IPS DF 6.9 (cell line): Measurements from ENCODE around the gene MMS22L.

ENCODE experiments used
- DNase-seq: peaks from one replicate; pipeline ENCODE4 v3.0.0-alpha.2; 2013; ENCODE audit warnings: low read depth, low spot score
- H3K27ac ChIP-seq: one replicate; pipeline ENCODE4 v1.5.1; 2013; ENCODE audit warnings: low read length, control low read depth
- H3K27me3 ChIP-seq: 2 replicates; pipeline ENCODE4 v1.6.1; 2013; ENCODE audit warnings: mild to moderate bottlenecking, low read length; ENCODE audit not compliant: control insufficient read depth, insufficient read depth
- H3K36me3 ChIP-seq: 2 replicates; pipeline ENCODE4 v1.6.1; 2013; ENCODE audit warnings: low read length; ENCODE audit not compliant: control insufficient read depth, insufficient read depth
- H3K4me1 ChIP-seq: 2 replicates; pipeline ENCODE4 v1.6.1; 2013; ENCODE audit warnings: low read length; ENCODE audit not compliant: control insufficient read depth, insufficient read depth
- H3K4me3 ChIP-seq: 2 replicates; pipeline ENCODE4 v1.5.1; 2013; ENCODE audit warnings: mild to moderate bottlenecking, low read length
- H3K9me3 ChIP-seq: 2 replicates; pipeline ENCODE4 v1.6.1; 2013; ENCODE audit warnings: low read length, inconsistent platforms; ENCODE audit not compliant: control insufficient read depth, insufficient read depth
- WGBS: extraction: QIAGEN DNeasy Blood & Tissue Kit; methylation state at CpG from one replicate; pipeline ENCODE4 v1.1.7; 2013; ENCODE audit warnings: mixed read lengths, missing lambda C conversion rate; ENCODE audit not compliant: insufficient read length, insufficient coverage; 5-methylcytosine and 5-hydroxymethylcytosine counted together

Gene MMS22L

DNA sequence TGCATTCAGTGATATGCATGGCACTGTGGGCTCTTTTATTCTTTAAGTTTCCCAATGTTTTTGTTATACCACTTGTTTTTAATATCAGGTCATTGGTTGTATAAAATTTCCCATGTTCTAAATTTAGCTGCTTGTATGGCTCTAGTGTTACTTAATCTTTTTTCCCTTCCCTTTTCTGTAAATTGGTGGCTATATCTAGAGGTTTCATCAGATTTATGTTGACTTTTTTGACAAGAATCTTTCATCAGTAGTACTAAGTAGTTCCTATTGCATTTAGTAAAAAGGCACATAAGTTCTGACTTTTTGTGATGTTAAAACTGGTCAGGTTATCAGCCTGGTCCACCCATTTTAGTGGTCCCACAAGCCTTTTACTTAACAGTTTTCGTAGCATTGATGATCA is 51.1 kb downstream of the MMS22L start:
- H3K27me3 ChIP-seq: no peaks in the 10 kb centered on the region
- H3K9me3 ChIP-seq: no peaks in the 10 kb centered on the region
- no CpG with 5 or more reads among the region's 1 CpG for WGBS
- no peak for DNase-seq
- H3K4me1 ChIP-seq: no peaks in the 10 kb centered on the region
- H3K27ac ChIP-seq: no peak overlapping the region
- no peaks in the 10 kb centered on the region; the same call in 1 of the 2 replicates for H3K36me3 ChIP-seq
- H3K4me3 ChIP-seq: no peak overlapping the region

DNA sequence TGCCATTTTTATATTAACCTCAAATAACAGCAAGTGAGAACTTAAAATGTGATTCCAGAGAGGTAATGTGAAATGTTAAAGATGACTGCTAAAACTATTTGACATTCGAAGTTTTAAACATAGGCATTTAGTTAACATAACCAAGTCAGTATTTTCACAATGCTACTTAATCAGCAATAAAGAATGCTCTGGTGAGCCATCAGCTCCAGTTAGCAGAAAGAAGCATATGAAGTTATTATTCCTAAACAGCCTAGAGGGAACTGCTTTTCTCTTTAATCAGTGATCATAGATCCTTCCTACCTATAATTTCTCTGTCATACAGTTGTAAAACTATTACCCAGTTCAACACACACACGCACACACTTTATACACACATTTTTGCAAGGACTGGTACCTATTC is 60.1 kb downstream of the MMS22L start:
- no peaks in the 10 kb centered on the region for H3K4me1 ChIP-seq
- no peak overlapping the region for H3K27ac ChIP-seq
- H3K4me3 ChIP-seq: no peak overlapping the region
- H3K36me3 ChIP-seq: no peaks in the 10 kb centered on the region
- no peak for DNase-seq
- H3K27me3 ChIP-seq: no peaks in the 10 kb centered on the region
- no peaks in the 10 kb centered on the region for H3K9me3 ChIP-seq
- WGBS: no CpG with 5 or more reads among the region's 2 CpGs

DNA sequence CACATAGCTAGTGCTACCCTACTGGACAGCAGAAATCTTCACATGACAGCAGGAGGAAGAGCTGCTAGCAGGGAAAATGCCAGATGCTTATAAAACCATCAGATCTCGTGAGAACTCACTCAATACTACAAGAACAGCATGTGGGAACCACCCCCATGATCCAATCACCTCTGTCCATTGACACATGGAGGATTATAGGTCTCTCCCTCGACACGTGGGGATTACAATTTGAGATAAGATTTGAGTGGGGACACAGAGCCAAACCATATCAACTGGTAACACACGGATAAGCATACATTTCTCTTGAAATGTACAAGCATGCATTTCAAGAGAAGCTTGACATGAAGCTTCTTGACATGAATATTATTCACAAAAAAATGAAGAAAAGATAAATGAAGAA is 64.1 kb downstream of the MMS22L start:
- H3K36me3 ChIP-seq: no peaks in the 10 kb centered on the region
- DNase-seq: no peak
- no peaks in the 10 kb centered on the region for H3K27me3 ChIP-seq
- no peaks in the 10 kb centered on the region for H3K9me3 ChIP-seq
- WGBS: no CpG with 5 or more reads among the region's 4 CpGs
- H3K27ac ChIP-seq: no peak overlapping the region
- no peak overlapping the region for H3K4me3 ChIP-seq
- no peaks in the 10 kb centered on the region for H3K4me1 ChIP-seq

DNA sequence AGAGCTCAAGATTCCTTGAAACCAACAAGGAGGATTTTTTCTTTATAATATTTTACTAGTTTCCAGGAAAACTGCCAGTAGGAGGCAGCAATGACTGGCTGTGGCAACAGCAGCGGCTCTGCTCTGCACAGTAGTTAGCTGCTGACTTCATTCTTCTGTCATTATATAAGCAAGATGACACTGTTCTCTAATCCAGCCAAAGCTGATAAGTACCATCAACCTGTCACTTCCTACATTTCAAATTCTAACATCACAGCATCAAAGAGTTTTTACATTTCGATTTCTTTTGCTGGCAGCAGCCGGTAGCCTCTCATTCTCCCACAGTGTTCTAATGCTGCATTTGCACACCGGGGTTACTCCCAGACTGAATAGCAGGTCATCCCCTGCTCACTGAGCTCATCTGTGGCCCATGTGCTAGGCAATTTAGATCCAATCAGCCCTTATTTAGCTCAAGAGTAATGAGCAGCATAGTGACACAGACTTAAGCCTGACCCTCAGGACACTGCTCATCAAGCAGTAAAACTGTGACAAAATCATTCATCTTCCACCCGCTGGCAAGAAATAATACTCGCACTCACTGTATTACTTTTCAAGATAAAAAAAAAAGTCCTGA is 67.8 kb downstream of the MMS22L start:
- Histone ChIP-seq H3K27ac (no peak overlapping the region), H3K36me3 (no peaks in the 10 kb centered on the region), H3K27me3 (no peaks in the 10 kb centered on the region), H3K4me1 (no peaks in the 10 kb centered on the region), H3K9me3 (no peaks in the 10 kb centered on the region), H3K4me3 (no peak overlapping the region)
- DNase-seq: peak; percentile 18
- WGBS: no CpG with 5 or more reads among the region's 6 CpGs

DNA sequence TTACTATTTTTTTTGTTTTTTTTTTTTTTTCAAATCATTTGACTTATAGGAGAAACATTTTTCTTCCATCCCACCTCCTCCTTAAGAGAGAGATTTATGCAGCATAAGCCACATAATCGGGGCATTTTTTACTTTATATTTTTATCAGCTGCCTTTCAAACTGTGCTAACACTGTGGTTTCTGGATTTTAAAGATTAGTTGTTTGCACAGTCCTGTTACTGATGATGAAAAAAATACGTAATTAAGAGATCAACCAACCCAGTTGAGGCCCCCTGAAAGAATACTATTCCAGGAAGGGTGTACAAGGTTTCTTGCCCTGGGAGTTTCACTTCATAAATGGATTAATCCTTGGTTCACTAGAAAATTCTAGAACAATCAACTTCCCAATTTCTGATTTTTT is 68.3 kb downstream of the MMS22L start:
- no peaks in the 10 kb centered on the region for H3K36me3 ChIP-seq
- WGBS: no CpG with 5 or more reads among the region's 2 CpGs
- no peaks in the 10 kb centered on the region for H3K9me3 ChIP-seq
- no peaks in the 10 kb centered on the region for H3K4me1 ChIP-seq
- no peak for DNase-seq
- no peak overlapping the region for H3K4me3 ChIP-seq
- no peaks in the 10 kb centered on the region for H3K27me3 ChIP-seq
- H3K27ac ChIP-seq: no peak overlapping the region

DNA sequence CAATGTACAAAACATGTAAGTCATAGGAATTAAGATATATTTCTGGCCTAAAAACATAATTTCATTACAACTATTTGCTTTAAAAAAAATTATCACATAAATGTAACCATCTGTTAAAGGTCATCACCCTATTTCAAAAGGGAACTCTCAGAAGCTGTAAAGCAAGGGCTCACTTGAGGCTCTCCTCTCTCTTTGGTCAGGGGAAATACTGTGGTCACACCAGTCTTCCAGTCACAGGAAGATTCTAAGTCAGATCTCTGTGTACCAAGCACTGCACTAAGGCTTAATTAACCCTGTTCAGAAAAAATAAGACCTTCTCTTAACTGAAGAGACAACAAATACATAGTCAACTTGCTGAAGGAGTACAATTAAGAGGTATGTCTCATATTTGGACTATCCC is 75.6 kb downstream of the MMS22L start:
- no peaks in the 10 kb centered on the region for H3K9me3 ChIP-seq
- no peak overlapping the region for H3K27ac ChIP-seq
- no peaks in the 10 kb centered on the region for H3K4me1 ChIP-seq
- no peak overlapping the region for H3K4me3 ChIP-seq
- no peaks in the 10 kb centered on the region for H3K27me3 ChIP-seq
- no peak for DNase-seq
- H3K36me3 ChIP-seq: no peaks in the 10 kb centered on the region

DNA sequence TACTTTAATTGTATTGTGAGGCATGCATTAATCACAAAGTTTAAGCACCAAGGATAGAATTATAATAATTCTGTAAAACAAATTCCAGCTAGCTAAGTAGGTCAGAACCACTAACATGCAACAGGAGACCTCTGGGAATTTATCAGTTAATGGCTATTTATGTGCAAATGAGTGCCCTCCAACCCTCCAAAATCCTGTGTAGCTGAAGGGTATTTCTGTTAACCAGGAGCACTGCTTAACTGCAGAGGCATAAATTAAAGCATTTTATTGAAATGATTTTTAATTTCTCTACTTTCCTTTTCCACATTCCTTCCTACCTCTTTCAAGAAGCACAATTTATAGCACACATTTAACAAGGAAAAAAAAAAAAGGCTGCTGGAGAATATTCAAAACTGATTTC is 77.0 kb downstream of the MMS22L start:
- Histone ChIP-seq H3K36me3 (no peaks in the 10 kb centered on the region), H3K4me1 (no peaks in the 10 kb centered on the region), H3K27me3 (no peaks in the 10 kb centered on the region), H3K9me3 (no peaks in the 10 kb centered on the region), H3K27ac (no peak overlapping the region), H3K4me3 (no peak overlapping the region)
- DNase-seq: no peak

DNA sequence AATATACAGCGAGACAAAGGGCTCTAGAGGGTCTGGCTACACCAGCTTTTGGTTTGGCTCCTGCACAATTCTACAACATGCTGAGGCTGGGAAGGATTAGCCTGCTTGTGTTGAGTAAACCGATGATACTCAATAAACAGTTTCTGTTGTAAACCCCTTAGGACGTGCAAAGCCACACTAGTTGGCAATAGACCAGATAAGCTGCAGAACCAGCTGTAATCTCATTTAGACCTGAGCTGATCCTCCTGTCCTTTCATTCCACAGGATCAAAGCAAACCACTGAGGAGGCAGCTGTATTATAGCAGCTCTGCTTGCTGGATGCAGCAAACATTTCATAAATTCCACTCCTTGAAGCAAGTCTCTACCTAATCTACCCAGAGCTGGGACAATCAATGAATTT is 79.7 kb downstream of the MMS22L start:
- no peak for DNase-seq
- no peak overlapping the region for H3K4me3 ChIP-seq
- no CpG with 5 or more reads among the region's 3 CpGs for WGBS
- H3K27me3 ChIP-seq: no peaks in the 10 kb centered on the region
- H3K36me3 ChIP-seq: no peaks in the 10 kb centered on the region
- H3K4me1 ChIP-seq: no peaks in the 10 kb centered on the region
- no peak overlapping the region for H3K27ac ChIP-seq
- no peaks in the 10 kb centered on the region for H3K9me3 ChIP-seq

DNA sequence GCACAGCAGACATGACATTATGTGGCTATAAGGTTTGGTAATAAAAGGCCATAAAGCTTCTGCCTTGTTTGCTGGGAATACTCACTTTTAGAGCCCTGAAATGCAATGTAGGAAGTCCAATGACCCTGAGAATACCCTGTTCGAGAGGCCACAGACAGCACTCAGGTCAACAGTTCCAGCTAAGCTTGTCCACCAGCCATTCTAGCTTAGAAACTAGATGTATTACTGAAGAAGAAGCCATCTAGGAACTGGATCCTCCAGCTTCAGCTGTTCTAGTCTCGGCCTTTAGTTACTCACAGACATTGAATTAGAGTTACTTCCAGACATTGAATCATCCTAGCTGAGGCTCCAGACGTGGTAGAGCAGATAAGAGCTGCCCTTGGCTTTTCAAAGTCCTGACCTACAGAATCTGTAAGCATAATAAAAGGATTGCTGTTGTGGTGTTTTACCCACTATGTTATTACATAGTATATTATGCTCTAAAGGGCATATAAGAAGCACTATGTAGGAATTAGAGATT is 84.9 kb downstream of the MMS22L start:
- Histone ChIP-seq H3K4me3 (no peak overlapping the region), H3K4me1 (no peaks in the 10 kb centered on the region), H3K27me3 (no peaks in the 10 kb centered on the region), H3K36me3 (no peaks in the 10 kb centered on the region), H3K9me3 (no peaks in the 10 kb centered on the region), H3K27ac (no peak overlapping the region)
- no peak for DNase-seq
- WGBS: no CpG with 5 or more reads among the region's 3 CpGs

DNA sequence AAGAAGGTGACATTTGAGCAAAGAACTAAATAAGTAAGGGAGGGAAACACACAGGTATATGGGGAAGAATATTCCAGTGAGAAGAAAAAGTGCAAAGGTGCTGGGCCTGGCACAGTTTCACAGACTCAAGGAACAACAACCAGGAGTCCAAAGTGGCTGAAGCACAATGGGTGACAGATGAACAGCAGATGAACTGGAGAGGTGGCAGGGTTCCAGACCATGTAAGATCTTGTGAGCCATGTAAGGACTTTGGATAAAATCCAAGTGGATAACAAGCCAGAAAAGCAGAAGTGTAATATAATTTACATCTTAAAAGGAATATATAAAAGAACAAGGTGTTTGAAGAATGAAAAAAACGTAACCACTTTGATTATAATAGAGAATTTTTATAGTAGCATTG is 87.9 kb downstream of the MMS22L start:
- Histone ChIP-seq H3K4me3 (no peak overlapping the region), H3K36me3 (no peaks in the 10 kb centered on the region), H3K27ac (no peak overlapping the region), H3K9me3 (no peaks in the 10 kb centered on the region), H3K27me3 (no peaks in the 10 kb centered on the region), H3K4me1 (no peaks in the 10 kb centered on the region)
- no peak for DNase-seq
- WGBS: no CpG with 5 or more reads among the region's 1 CpG

DNA sequence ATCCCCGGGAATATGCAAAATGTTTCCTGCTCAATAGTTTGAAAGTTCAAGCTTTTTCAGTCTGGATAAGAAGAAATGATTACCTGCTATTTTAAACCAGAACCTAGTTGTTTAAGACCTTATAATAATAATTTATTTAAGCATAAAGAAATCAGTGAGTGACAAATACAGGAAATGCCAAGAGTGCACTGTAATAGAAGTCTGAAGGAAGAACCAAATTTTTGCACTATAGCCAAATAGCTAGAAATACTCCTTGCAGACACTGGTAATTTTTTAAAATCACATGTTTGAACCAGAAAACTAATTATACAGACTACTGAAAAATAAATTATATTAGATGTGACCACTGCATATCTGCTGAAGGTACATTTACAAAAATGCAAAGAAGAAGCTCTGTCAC is 93.2 kb downstream of the MMS22L start:
- H3K9me3 ChIP-seq: no peaks in the 10 kb centered on the region
- no CpG with 5 or more reads among the region's 1 CpG for WGBS
- H3K4me3 ChIP-seq: no peak overlapping the region
- H3K36me3 ChIP-seq: no peaks in the 10 kb centered on the region
- no peaks in the 10 kb centered on the region for H3K4me1 ChIP-seq
- no peaks in the 10 kb centered on the region for H3K27me3 ChIP-seq
- no peak for DNase-seq
- no peak overlapping the region for H3K27ac ChIP-seq
